Measurements from ENCODE around the gene TM9SF4.
"Not testable (repeated sequence)": the region's sequence is repeated elsewhere in the genome, so short reads cannot be mapped to it uniquely, and the experiment has no call there.

The TM9SF4 gene

GRCh38 chr20:32162351-32162750 is 52.8 kb downstream of the TM9SF4 start:
- TF ChIP-seq CTCF (conservative IDR thresholded peaks at IDR 0.05; ENCODE audit: low read depth, low read length), result no peak
- DNase-seq (ENCODE audit: low read depth), result no peak
- H3K4me3 ChIP-seq (ENCODE audit: low read length), result no peak overlapping the region

GRCh38 chr20:32163951-32164350 is 54.4 kb downstream of the TM9SF4 start:
- DNase-seq (ENCODE audit: low read depth), result no peak
- H3K4me3 ChIP-seq (ENCODE audit: low read length), result no peak overlapping the region
- TF ChIP-seq CTCF (conservative IDR thresholded peaks at IDR 0.05; ENCODE audit: low read depth, low read length), result no peak

- TF ChIP-seq CTCF (conservative IDR thresholded peaks at IDR 0.05; ENCODE audit: low read depth, low read length), result no peak
- DNase-seq (ENCODE audit: low read depth), result no peak
- H3K4me3 ChIP-seq (ENCODE audit: low read length), result no peak overlapping the region
Measured at GRCh38 chr20:32164984-32165735, 55.6 kb downstream of the TM9SF4 start.

- no peak overlapping the region for H3K4me3 ChIP-seq (ENCODE audit: low read length)
- TF ChIP-seq CTCF (conservative IDR thresholded peaks at IDR 0.05; ENCODE audit: low read depth, low read length), result no peak
- DNase-seq (ENCODE audit: low read depth), result no peak
Measured at GRCh38 chr20:32165836-32166545, 56.5 kb downstream of the TM9SF4 start.

GRCh38 chr20:32167552-32167951 is 58.0 kb downstream of the TM9SF4 start:
- DNase-seq (ENCODE audit: low read depth), result no peak
- H3K4me3 ChIP-seq (ENCODE audit: low read length), result no peak overlapping the region
- no peak for TF ChIP-seq CTCF (conservative IDR thresholded peaks at IDR 0.05; ENCODE audit: low read depth, low read length)

- no peak for TF ChIP-seq CTCF (conservative IDR thresholded peaks at IDR 0.05; ENCODE audit: low read depth, low read length)
- H3K4me3 ChIP-seq (ENCODE audit: low read length), result no peak overlapping the region
- DNase-seq (ENCODE audit: low read depth), result peak; percentile 55
Measured at GRCh38 chr20:32168184-32168910, 58.8 kb downstream of the TM9SF4 start.

- DNase-seq (ENCODE audit: low read depth); H3K4me3 ChIP-seq (ENCODE audit: low read length): not testable (repeated sequence)
Measured at GRCh38 chr20:32177696-32178095, 68.2 kb downstream of the TM9SF4 start.
